Fibroblast of lung (primary cell): ENCODE results near the gene IL31RA.

Experiments
- CTCF ChIP-seq, 2 donors: IDR thresholded peaks in 1 of 2; conservative IDR thresholded peaks in 1 of 2; 1 replicate in 1 of 2; 2 replicates in 1 of 2; pipeline ENCODE4 v1.5.1; 2011 to 2012; ENCODE audit warnings: low read length in 2 of 2, control low read depth in 1 of 2, inconsistent platforms in 1 of 2, low read depth in 1 of 2, mild to moderate bottlenecking in 1 of 2
- EZH2 ChIP-seq: IDR thresholded peaks from 2 replicates; pipeline ENCODE4 v1.5.1; 2012; ENCODE audit warnings: low read length, control low read depth, mild to moderate bottlenecking; ENCODE audit errors: missing control alignments

- TF ChIP-seq CTCF (conservative IDR thresholded peaks at IDR 0.05 in 1 of 2, IDR thresholded peaks at IDR 0.05 in 1 of 2; ENCODE audit: low read depth in 1 of 2, low read length in 2 of 2) (no peak), EZH2 (no peak)
Measured at GRCh38 chr5:55857247-55857640, 6.1 kb downstream of the IL31RA start.
